NCI-H146 (cell line): ENCODE measurements around the gene CUBN.

Experiments
- DNase-seq: peaks from one replicate; lab custom pipeline; 2025; lab: John Stamatoyannopoulos, UW

The CUBN gene

DNA sequence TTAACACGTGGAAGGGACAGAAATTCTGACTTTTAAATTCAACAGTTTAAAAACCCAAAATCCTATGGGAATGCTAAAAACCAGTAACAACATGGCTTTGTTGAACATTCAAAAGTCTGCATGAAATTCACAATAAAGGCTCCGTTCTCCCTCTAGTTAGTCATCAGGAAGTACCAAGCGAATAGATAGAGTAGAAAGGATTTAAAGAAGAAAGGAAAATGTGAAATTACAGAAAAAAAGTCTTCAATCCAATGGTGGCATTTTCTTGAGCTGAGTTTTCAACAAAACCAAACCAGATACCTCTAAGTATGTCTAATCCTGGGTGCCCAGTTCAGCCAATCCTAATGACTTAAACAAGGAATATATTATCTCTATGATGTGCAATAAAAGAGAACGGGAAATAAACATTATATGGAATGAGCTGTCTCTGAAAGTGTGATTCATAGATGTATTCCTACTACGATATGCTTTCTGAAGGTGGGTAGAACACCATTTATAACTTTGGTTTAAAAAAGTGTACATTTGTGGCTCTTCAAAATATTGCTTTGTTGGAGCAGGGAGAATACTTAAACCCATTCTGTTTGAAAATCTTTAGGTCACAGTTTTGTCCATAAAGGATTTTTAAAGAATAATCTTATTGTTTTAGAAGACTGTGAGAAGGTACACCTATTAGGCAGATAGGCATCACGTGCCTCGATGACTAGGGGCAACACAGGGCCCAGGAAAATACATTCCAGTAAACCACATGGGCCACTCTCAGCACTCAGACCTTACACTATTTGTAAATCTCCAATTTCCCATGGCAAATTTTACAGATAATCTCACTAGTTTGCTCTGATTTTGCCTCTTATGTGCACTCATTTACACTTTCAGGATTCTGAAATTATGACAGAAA, 87.7 kb downstream of the CUBN start:
- no peak for DNase-seq

DNA sequence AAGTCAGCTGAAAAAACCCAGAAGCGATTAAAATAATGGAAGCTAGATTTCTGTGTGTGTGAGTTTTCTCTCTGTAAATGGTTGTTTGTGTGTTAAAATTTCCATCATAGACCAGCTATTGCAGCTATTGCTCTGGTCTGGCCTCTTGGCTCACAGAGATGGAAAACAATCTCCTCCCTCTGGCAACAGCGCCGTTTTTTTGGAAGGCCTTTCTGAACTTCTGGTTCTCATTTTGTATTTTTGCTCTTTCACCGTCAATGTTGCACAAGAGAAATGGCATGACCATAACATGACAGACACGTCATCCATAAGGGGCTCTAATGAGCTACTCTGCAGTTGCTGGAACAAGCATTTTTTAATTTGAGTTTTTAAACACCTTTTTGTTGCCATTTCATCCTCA, 91.0 kb downstream of the CUBN start:
- no peak for DNase-seq

DNA sequence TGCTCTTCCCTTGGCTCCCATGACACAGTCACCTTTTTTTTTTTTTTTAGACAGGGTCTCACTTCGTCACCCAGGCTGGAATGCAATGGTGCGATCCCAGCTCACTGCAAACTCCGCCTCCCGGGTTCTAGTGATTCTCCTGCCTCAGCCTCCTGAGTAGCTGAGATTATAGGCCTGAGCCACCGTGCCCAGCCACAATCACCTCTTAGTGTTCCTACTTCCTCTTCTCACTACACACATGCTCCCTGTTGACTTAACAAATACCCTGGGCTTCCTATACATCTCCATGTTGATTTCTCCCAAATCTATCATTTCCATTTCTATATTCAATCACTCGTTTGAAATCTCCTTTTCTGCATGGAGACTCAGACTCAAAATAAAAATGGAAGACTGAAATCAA, 91.7 kb downstream of the CUBN start:
- no peak for DNase-seq

DNA sequence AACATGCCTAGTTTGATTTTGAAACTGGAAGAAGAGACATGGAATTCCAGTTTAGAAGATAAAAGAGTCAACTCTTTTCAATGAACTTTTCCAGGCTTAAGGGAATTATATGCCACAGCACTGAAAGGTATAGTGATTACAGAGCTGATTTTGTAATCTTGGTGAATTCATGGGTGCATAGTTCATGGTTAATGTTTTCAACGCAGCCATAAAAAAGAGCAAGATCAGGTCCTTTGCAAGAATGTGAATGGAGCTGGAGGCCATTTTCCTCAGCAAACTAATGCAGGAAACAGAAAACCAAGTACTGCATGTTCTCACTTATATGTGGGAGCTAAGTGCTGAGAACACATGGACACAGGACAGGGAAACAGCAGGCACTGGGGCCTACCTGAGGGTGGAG, 94.2 kb downstream of the CUBN start:
- DNase-seq: no peak

DNA sequence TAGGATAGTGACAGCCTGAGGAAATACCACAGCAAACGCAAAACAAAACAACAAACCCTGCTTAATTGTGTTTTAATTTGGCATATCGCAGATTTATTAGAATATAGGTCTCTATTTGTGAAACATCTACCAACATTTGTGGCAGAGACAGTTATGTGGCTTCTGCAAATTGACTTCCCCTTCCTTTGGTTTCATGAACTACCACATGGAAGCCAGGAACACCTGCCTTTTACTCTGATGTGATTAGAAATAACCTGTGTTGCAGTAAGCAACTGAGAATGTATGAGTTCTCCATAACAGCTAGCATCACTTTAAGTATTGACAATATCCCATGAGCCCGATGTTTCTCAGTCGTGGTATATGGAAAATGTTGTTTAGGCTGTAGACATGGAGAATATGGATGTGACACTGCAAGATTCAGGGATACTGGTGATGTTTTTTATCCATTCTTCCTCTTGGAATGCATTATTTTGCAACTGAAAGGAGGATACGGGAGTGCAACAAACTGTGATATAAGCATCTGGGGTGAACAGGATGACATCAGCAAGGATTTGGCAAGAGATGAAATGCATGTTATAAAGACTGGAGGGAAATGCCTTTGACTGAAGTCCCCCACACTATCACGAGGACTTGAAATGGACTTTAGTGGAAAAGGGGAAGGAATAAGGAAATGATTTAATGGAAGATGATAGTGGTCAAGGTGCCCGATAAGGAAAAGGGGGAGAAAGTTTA, 95.9 kb downstream of the CUBN start:
- DNase-seq: no peak

DNA sequence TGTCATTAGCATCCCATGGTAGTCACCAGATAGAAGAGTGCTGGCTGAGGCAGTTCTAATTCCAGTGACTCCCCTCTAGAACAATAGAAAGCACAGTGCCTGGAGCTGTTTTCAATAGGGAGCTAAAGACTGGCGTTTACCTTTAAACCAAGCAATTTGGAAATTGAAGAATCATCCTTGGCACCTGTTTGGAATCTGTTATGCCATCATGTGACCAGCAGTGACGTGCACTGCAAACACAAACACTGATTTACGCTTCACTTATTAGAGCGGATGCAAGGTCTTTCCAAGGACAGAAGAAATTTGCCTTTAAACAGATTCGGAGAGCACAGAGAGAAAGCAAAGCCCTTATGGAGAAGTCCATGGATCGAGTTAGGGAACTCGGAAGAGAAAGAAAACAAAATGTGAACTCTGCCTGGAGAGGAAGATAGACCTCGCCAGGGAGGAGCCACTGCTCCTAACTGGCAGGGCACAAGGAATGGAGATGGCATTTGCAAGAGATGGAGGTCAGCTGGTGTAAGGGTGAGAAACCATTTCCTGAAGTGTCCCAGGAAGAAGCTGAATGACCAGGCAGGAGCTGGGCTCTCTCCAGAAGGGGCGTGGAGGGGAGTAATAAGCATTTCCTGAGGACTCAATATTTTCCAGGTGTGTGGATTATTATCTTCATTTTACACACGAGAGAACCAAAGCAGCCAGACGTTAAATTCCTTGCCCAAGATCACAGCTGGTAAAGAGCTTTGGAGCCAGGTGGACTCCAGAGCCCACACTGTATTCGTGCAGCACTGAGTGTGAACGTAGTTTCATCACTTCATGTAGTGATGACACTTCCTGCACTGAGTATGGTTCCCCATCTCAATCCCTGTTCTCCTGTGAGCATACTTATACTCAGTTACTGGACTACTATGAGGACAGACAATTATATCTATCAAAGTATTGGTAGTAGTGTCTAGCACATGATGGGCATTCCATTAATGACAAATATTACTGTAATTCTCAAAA, 97.7 kb downstream of the CUBN start:
- no peak for DNase-seq

DNA sequence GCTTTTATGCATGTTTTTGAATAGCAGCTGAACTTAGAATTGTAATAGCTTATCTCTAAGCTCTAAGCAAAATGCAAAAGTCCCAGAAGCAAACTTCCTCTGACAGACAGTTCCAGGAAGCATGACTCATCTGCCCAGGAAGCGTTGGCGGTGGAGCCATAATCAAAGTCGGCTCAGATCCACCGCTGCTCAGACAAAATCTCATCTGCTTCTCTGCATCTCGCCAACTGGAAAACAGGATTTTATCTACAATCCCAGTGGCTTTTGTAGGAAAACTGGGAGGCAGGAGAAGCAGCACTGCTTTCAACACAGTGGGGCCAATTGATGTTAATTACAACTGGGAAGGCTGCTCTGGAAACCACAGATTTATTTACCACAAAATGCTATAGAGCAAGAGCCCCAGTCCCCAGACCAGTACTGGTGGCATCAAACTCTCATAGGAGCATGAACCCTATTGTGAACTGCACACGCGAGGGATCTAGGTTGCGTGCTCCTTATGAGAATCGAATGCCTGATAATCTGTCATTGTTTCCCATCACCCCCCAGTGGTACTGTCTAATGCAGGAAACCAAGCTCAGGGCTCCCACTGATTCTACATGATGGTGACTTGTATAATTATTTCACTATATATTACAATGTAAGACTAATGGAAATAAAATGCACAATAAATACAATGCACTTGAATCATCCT, 99.9 kb downstream of the CUBN start:
- no peak for DNase-seq

DNA sequence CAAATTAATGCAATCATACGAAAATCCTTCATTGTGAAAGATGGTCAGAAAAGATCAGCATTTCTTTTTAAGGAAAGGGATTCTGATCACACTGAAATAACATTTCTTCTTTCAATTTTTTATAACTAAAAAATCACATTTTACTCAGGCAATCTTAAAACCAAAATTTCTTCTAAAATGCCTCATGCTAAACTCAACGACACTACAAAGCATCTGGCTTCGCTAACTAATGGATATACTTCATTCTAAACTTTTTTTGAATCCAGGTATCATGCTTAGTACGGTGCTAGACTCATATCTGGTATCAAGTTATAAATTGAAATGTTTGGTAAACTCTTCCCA, 100.4 kb downstream of the CUBN start:
- DNase-seq: no peak

DNA sequence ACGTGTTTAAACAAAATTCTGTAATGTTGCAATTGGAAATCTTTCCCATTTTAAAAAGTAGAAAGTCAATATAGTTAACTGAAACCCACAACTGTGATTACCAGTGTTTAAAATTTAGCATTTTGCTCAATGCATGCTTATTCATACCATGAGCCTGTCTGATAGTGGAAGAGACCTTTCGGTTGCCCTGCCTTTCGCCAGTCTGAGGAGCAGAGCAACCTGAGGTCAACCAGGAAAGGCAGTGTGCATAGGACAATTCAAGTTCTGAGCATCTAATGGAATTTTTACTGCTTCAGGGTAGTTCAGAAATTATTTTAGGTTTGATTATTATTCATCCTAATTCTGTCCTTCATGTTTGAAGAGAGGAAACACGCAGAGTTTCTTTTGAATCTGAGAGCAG, 100.8 kb downstream of the CUBN start:
- no peak for DNase-seq

DNA sequence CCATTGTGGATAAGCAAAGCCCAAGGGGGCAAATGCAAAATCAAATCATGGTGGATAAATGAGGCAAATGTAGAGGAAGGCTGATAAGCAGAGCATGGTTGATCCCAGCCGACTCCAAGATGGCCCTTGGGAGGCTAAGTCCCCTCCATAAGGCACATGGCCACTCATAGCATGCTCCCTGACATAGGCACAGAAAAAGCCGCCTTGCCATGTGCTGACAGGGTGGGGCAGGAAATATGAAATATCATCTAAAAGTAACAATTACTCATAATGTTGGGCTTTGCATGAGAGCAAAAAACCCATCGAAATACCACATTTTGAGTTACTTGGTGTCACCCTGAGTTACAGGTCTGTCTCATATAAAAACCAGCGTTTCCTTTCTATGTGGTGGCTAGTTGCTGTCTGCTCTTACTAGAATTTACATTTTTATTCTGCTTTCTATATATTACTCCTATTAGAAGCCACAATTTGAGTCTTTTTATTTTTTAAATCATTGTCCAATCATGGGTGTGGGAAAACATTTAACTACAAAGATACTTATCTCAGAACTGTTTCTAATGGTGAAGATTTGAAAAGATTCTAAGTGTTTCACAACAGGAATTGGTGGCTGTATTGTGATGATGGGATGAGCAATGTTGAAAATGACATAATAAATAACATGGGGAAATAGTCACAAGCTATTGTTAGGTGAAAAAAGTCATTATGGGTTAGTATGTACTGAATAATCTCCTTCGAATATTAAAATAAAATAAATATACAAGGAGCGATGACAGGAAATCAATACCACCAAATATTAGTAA, 102.7 kb downstream of the CUBN start:
- DNase-seq: no peak

DNA sequence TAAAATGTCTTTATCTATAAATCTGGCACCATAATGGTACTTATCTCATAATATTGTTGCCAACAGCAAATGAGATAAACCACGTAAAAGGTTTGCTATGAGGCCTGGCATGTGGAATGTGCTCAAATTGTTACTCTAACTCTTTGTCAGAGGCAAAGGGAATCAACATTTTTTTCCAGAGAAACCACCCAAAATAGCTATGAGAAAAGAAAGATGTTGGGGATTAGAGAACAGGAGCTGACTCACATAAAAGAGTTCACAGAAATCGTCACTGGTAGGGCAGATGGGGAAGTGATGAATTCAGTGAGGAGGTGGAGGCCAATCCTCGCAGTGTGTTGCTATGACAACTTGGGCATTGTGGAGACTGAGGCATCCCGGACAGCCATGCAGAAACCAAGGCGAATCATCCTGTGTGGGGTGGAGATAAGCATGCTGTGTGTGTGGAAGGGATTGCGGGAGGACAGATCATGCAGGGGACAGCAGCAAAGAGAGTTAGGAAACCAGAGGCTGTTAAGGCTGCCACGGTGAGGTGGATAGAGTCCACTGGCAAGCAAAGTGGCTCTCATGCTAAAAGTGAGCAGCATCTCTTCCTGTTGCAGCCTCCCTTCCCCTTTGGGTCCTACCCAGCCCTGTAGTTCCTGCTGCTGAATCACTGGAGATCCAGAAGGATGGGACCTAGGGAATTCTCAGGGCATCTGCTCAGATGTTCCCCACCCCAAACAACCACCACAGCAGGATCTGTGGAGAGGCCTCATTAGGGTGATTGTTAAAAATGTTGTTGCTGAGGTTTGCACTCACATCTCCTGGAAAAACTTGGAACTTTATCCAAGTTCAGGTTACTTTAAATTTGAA, 103.9 kb downstream of the CUBN start:
- no peak for DNase-seq

DNA sequence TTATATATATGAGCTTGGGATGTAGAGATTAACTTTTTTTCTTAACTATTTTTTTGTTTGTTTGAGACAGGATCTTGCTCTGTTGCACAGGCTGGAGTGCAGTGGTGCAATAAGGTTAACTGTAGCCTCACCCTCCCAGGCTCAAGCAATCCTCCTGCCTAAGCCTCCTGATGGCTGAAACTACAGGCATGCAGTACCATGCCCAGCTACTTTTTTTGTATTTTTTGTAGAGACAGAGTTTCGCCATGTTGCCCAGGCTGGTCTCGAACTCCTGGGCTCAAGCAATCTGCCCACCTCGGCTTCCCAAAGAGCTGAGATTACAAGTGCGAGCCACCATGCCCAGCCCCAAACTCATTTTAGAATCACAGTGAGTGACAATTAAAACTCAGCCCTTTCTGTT, 105.2 kb downstream of the CUBN start:
- no peak for DNase-seq

DNA sequence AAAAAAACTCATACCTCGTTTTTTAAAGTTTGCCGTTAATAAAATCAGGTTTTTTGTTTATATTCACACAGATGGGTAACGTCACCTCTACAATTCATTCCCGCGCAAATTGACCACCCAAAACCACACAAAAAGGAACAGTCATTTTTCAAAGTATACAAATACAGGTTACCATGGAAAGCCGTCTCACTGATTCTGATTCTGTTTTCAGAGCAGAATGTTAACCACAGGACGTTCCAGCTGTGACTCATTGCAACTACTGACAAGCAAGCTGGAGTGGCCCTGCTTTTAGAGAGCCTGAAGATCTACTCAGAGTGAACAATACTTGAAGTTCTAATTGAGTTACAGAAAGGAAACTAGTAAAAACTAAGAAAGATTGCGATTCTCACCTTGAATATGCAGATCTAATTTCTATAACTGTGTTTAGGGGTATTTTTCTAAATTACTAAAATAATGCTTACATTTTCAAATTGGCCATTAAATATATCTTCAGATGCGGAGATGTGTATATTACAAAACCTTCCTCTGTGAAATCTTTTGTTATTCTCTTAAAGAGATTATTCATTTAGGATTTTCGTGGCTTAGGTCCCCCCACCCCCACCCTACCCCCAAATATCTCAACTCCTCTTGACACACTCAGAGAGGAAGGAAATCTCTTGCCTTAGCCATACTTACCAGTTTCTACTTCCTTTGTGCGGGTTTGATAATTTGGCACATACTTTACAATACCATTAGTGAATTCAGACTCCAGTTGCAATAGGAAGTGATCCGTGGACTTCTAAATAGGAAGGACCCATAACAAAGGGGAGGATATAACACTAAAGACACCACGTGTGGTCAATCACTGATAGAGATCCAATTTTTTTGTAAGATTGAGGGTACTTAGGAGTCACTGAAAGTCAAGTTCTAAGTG, 106.0 kb downstream of the CUBN start:
- no peak for DNase-seq

DNA sequence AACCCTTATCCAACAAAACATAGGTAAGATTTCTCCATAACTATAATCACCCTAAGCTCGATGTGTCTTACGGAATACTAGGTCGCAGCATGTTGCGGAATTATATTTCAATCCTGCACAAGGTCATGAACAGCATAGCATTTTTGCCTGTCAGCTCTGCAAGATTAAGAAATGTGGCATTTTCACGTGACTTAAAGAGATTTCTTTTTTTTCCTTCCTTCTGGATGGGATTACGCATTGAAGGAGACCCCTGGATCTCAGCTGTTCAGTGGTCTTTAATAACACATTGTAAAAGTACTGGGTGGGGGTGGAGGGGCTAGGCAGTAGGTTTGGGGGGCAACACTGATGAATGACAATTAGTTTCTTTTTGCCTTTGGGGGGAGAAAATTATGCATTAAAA, 106.7 kb downstream of the CUBN start:
- DNase-seq: no peak

DNA sequence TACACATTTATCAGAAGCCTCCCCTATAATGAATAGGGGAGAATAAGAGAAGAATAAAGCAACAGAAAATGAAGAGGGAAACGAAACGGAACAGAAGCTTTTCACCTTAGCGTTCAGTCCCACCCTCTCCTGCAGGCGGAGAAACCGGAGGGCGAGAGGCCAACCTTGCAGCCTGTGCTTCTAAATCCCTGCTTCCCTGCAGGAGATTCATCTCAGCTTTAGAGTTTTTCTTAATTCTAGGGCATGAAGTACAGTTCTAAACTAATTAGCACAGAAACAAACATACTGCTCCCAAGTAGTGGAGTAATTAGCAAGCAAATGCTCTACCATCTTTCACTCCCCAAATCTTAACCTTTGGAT, 107.2 kb downstream of the CUBN start:
- DNase-seq: no peak

DNA sequence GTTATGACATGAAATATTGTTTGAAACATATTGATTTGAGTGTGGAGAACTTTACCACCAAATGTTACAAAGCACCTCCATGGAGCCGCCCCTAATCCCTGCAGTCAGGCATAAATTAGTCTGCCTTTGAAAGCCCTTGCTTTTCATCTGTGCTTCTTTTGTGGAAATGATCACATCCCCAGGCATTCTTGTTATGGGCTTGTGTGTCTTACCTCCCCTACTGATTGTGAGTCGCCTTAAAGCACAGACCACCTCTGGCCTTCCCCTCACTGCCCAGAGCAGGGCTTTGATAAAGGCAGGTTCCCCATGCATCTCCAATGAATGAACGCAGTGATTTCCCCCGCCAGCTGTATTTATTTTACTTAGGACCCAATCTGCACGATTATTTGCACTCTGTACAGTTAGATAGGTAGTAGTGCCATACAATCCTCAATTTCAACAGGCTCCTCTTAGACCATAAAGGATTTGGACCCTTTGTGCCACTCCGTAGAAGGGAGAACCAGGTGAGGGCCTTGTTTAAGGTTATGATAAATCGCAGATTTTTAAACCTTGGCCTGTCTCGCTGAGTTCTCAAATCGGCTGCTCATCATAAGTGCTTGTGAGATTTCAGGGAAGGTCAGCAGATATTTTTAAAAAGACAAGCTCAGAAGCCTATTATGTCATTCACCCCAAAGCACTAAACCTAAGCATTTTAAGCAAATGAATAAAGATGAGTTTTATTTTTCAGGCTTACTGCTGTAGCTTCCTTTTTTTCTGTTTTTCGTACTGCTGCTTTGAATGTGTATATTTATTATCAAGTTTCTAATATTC, 107.8 kb downstream of the CUBN start:
- DNase-seq: peak; percentile 12

DNA sequence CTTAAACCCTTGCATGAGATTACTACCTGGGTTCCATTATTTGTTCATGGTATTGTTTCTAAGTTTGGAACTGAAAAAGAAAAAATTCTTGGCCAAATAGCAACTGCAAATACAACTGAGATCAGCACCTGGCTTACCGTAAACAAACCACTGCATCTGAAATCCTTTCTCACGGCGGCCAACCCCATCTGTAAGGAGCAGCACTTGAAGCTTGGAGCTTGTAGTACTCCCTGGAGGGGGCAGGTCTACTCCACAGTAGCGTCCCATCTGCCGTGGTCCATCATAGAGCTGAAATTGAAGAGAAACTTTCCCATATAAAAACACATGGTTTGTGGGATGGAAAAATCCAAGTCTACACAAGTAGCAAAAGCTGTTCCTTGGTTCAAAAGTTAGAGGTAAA, 109.9 kb downstream of the CUBN start:
- no peak for DNase-seq
